ENCODE data around the gene RASGRF2.
"Not testable (repeated sequence)": the region's sequence is repeated elsewhere in the genome, so short reads cannot be mapped to it uniquely, and the experiment has no call there.

RASGRF2 gene

DNA sequence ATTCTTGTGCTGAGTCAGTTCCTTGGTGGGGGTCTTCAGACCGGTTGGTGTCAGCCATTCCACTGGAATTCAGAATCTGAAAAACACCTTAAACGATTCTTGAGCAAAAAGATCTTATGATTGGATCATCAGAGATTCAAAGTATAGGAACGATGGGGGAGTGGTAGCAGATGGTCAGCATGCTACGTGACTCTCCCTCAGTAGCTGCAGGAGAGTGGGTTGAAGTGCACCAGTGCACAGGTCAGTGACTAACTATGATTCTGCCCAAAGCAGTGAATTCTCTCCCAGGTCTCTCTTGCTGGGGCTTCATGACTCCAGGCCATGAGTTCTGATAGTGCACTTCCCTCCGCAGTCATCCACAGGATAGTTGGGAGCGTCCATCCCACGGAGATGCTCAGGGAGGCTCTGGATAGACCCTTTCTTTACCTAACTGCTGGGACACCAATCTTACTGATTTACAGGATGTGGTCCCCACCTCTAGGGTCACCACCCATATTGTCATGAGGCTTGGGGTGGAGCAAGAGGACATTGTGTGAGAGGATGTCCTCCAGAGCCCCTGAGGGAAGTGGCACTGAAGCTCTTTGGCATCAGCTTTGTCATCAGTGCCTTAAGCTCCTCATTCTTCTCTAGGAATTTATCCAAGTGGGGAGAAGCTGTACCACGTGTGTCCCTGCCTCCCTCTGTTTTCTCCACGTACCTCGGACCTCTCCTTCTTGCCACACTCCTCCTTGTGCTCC lies 62.0 kb downstream of the RASGRF2 start:
- DNase-seq (ENCODE audit: low spot score) = no peak

DNA sequence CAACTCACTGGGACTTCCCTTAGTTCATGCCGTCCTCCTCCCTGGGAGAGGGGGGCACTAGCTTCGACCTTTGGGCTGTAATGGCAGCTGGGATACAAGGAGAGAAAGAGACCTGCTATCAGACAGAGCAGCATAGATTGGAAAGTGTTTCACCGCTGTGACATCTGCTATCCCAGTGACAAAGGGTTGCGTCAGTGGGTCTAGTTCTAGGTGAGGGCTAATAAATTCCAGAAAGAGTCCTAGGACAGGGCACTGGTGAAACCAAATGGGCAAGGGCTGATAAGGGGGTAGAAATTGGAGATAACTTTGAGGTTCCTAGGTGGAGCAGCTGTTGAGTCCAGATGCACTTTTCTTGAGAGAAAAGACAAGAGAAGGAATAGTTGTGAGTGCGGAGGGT lies 62.5 kb downstream of the RASGRF2 start:
- DNase-seq (ENCODE audit: low spot score) = no peak

DNA sequence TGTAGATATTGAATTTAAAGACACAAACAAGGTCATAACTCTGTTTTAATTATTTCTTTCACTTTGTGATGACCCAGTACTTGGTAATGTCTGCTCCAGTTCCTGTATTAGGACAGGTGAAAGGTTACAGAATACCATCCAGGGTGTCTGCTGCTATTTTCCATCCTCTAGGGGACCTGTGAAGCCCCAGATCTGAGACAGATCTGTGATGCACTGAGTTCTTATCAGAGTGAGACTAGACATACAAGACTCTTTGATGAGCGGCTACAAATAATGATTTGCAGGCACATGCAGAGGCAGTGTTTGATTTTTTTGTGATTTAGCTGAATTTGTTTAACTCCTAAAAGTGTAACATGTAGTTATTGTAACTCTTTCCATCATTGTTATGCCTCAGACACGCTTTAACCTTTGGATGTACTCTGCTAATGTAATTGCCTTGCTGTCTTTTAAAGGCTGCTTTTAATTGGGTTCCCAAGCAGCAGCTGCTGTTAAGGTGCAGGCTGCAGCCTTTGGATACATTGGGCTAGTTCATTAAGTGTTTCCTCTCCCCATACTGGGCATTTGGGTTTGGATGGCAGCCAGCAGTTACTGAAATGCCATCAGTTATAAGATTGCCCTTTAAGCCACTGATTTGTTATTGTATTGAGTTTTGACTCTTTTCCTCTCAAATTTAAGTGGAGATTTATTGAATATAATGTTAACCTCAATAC lies 63.3 kb downstream of the RASGRF2 start:
- DNase-seq (ENCODE audit: low spot score) = no peak

DNA sequence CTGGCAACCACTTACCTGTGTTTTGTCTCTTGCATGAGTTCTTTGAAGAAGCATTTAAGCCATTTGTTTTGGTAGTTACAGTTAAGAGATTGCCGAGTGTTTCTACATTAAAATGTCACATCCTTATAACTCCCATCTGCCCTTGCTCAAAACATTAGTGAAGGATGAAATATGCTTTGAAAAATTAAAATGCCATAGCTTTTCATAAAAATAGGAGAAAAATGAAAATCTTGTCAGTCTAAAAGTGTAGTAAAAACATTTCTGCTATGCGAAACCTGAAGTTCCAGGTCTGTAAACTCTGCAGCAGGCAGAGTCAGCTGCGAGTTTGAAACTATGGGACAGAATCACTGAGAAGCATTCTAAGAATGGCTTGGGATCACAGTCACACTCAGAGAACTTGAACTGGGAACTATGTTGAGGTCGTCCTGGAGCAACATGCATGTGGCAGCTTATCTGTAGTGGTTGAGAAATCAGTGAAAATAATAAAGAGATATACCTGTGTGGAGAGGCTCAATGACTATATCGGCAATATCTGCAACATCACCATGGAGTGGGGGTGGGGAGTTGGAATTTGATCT lies 67.4 kb downstream of the RASGRF2 start:
- no peak for DNase-seq (ENCODE audit: low spot score)

DNA sequence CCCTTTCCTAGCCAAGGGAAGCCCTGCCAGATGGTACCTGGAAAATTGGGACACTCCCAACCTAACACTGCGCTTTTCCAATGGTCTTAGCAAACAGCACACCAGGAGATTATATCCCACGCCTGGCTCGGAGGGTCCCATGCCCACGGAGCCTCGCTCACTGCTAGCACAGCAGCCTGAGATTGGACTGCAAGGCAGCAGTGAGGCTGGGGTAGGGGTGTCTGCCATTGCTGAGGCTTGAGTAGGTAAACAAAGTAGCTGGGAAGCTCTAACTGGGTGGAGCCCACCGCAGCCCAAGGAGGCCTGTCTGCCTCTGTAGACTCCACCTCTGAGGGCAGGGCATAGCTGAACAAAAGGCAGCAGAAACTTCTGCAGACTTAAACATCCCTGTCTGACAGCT lies 68.7 kb downstream of the RASGRF2 start:
- not testable (repeated sequence) for DNase-seq (ENCODE audit: low spot score)

DNA sequence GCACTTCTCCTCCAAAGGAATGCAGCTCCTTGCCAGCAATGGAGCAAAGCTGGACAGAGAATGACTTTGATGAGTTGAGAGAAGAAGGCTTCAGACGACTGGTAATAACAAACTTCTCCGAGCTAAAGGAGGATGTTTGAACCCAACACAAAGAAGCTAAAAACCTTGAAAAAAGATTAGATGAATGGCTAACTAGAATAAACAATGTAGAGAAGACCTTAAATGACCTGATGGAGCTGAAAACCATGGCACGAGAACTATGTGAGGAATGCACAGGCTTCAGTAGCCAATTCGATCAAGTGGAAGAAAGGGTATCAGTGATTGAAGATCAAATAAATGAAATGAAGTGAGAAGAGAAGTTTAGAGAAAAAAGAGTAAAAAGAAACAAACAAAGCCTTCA lies 69.6 kb downstream of the RASGRF2 start:
- not testable (repeated sequence) for DNase-seq (ENCODE audit: low spot score)

DNA sequence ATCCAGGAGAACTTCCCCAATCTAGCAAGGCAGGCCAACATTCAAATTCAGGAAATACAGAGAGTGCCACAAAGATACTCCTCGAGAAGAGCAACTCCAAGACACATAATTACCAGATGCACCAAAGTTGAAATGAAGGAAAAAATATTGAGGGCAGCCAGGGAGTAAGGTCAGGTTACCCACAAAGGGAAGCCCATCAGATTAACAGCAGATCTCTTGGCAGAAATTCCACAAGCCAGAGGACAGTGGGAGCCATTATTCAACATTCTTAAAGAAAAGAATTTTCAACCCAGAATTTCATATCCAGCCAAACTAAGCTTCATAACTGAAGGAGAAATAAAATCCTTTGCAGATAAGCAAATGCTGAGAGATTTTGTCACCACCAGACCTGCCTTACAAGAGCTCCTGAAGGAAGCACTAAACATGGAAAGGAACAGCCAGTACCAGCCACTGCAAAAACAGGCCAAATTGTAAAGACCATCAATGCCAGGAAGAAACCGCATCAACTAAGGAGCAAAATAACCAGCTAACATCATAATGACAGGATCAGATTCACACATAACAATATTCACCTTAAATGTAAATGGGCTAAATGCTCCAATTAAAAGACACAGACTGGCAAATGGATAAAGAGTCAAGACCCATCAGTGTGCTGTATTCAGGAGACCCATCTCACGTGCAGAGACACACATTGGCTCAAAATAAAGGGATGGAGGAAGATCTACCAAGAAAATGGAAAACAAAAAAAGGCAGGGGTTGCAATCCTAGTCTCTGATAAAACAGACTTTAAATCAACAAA lies 70.3 kb downstream of the RASGRF2 start:
- not testable (repeated sequence) for DNase-seq (ENCODE audit: low spot score)

DNA sequence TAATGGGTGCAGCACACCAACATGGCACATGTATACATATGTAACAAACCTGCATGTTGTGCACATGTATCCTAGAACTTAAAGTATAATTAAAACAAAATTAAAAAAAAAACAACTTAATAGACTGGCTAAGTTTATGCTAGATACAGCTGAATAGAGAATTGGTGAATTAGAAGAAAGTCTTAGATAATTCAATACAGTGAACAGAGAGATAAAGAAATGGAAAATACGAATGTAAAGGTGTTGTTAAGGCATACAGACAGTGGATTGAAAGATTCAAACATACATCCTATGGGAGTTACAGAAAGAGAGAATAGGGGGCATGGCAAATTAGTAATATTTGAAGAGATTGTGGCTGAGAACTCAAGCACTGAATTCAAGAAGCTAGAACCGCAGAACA lies 75.4 kb downstream of the RASGRF2 start:
- no peak for DNase-seq (ENCODE audit: low spot score)

DNA sequence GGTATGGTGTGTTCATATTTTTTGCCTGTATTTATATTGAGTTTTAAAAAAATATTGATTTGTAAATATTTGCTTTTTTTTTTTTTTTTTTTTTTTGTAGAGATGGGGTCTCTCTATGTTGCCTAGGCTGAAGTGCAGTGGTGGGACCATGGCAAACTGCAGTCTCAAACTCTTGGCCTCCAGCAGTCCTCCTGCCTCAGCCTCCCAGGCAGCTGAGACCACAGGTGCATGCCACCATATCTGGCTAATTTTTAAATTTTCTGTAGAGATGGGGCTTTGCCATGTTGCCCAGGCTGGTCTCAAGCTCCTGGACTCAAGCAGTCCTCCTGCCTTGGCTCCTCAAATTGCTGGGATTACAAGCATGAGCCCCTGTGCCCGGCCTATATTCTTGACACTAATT lies 78.3 kb downstream of the RASGRF2 start:
- DNase-seq (ENCODE audit: low spot score) = no peak

DNA sequence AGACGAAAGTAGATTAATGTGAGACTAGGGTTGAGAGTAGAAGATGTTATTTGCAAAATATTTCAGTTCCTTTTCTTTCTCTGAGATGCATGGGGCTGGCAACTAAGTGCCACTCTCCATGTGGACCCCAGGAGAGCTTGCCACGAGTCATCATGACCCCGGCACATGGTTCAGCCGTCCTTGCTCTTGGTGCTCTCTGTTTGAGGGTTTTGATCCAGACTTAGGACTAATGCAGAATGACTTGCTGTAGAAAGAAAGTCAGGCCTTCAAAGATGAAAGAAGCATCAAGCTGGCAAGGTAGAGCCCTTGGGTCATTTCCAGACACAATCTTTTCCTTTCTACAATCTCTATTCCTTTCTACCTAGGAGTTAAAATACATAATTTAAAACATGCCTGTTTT lies 84.7 kb downstream of the RASGRF2 start:
- DNase-seq (ENCODE audit: low spot score) = no peak

DNA sequence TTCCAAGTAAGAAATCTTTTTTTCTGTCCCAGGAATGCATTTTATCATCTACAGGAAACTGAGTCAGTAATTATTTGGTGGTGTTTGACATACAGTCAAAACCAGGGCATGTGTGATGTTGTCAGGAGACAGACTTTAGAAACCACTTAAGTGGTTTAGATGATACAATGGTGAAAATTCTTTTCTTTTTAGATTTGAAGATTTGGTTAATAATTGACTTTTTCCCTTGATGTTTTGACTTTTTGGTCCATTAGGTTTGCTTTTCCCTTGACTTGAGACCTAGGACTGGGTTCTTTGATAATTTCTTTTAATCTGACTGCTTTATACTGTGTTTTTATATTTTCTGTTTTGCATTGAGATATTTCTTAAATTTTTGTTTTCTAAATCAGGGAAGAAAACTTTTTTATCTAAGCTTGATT lies 85.2 kb downstream of the RASGRF2 start:
- DNase-seq (ENCODE audit: low spot score) = no peak

DNA sequence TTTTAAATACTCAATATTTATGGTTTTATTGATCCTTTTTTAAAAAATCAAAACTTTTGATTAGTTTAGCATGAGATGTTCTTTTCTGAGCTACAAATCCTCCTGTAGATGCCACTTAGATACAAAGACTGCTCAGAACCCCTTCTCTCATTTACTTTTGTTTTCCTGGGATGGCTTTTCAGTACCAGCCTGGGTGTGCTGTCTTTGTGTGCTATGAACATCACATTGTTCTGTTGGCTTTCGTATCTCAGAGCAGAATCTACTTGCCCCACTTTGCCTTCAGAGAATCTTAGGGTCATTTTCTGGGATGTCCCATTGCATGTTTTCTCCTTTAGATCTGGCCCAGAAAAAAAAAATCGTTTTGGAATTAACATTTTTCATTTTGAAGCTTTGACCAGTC lies 85.9 kb downstream of the RASGRF2 start:
- no peak for DNase-seq (ENCODE audit: low spot score)

DNA sequence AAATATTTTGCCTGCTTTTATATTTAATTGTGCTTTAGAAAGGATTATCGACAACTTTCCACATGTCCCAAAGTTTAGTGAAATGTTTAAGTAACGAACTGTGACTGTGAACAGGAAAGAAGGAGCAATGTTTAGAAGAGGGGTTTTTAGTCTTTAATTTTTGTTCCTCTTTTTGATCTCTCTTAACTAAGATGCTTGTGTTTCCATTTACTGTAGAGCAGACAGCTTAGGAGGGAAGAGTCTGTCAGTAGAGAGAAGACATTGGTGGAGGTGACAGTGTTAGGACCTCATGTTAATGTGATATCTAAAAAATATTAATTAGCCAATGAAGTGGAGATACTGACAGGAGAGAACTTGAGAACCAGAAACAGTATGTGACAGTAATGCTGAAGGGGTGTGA lies 92.2 kb downstream of the RASGRF2 start:
- DNase-seq (ENCODE audit: low spot score) = no peak

DNA sequence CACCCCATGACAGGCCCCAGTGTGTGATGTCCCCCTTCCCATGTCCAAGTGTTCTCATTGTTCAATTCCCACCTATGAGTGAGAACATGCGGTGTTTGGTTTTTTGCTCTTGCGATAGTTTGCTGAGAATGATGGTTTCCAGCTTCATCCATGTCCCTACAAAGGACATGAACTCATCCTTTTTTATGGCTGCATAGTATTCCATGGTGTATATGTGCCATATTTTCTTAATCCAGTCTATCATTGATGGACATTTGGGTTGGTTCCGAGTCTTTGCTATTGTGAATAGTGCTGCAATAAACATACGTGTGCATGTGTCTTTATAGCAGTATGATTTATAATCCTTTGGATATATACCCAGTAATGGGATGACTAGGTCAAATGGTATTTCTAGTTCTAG lies 93.1 kb downstream of the RASGRF2 start:
- not testable (repeated sequence) for DNase-seq (ENCODE audit: low spot score)

DNA sequence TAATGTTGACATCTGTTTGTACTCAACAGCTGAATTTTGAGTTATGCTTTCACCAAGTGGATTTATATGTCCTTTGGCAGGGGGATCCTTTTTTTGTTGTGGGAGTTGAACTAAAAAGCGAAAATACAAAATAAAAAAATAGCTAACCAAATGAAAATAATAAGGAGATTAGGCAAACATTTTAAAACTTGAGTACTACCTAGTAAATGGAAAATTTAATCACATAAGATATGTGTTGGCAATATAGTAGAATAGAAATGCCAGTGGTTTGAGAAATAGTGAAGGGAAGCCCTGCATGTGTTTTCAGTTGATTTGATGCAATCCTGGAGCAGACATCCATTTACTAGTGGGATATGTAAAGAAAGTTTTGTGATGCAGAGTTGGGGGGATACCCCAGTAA lies 98.0 kb downstream of the RASGRF2 start:
- DNase-seq (ENCODE audit: low spot score) = no peak

DNA sequence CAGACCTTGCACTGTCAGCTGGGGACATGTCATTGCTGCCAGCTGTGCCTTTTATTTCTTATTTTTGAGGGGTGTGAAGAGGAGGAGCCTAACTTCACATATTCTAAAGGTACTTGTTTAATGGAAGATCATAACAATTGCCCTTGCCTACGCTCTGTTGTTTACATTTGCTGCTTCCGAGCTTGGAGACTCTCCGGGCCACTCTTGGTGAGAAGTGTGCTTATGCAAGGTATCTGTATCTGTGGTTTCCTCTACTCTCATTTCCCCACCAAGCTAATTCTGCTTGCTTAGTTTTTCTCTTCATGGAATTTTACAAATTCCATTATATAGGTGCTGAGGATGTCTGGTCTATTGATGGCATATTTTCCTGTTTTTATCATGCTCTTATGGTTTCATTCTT lies 105.3 kb downstream of the RASGRF2 start:
- no peak for DNase-seq (ENCODE audit: low spot score)

DNA sequence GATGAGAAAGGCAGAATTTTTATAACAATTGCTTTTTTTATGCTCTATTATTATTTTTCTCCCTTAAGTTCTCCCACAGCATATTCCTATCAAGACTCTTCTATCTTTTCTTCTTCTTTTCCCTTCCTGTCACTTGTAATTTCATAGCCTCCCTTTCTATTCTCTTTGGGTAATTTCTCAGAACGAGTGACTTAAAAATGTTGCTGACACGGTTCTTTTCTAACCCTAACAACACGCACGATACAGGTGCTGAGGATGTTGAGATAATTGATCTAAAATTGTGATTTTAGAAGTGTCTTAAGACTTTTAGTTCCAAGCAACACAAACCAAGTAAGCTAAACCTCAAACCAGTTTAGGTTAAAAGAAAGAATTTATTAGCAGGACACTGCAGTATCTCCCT lies 105.9 kb downstream of the RASGRF2 start:
- no peak for DNase-seq (ENCODE audit: low spot score)

DNA sequence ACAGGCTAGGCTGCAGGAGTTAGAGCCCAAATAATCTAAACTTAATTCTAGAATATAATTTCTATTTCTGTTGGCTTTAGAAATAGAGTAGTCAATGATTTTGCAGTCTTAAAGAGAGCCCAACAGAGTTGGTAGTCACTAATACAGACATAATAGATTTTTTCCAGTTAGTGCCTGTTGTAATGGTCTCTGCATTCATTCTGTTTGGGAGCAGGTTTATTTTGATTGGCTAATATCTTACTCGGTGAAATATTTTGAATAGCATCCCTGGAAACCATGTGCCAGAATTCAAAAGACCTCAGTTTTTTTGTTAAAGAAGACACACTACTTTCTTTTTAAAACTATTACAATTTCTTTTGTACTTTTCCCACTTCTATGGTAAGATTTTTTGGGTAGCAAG lies 107.2 kb downstream of the RASGRF2 start:
- no peak for DNase-seq (ENCODE audit: low spot score)

DNA sequence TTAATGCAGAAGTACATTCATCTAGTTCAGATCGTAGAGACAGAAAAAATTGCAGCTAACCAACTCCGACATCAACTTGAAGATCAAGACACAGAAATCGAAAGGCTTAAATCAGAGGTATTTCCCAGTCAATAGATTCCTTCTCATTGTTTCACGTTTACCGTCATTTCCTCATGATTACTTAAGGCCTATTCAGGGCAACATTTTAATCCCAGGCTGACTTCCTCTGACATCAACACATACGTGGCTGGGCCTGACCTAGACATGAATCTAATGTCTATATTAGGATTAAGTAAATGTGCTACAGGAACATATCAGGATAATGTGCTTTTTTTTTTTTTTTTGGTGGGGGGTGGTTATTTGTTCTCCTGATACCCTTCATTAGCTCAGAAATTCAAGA lies 107.9 kb downstream of the RASGRF2 start:
- DNase-seq (ENCODE audit: low spot score) = no peak

DNA sequence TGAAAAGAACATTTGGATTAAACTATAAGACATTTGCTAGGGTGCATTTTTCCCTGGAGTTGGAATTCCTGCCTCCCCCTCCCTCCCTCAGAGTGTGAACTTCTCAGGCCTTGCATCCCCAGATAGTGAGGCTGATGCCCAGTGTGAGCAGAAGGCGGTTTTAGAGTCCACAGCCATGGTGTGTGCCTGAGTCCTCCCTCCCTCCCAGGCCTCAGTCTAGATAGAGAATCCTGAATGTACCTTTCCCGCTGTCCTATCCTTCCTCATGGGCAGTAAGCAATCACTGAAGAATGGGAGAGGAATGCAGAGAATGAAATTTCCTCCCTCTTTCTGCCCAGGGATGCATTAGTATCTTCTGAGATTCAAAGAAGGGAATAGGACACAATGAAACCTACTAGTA lies 108.5 kb downstream of the RASGRF2 start:
- DNase-seq (ENCODE audit: low spot score) = no peak

DNA sequence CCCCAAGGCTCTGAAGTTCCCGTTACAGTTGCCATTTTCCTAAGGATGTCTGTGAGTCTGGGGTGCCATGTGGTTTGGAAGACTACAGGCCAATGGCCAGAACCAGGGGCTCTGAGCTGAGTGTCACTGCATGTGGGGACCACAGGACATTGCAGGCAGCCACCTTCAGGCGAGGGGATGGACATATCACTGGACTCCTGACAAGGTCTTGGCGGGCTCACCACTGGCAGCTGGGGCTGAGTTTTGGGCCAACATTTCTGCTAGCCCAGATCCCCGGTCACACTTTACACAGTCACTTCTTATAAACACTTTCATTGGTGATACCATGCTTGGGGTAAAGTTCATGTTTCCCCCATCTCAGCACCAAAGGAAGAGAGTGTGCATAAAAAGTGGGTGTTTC lies 109.8 kb downstream of the RASGRF2 start:
- DNase-seq (ENCODE audit: low spot score) = no peak

DNA sequence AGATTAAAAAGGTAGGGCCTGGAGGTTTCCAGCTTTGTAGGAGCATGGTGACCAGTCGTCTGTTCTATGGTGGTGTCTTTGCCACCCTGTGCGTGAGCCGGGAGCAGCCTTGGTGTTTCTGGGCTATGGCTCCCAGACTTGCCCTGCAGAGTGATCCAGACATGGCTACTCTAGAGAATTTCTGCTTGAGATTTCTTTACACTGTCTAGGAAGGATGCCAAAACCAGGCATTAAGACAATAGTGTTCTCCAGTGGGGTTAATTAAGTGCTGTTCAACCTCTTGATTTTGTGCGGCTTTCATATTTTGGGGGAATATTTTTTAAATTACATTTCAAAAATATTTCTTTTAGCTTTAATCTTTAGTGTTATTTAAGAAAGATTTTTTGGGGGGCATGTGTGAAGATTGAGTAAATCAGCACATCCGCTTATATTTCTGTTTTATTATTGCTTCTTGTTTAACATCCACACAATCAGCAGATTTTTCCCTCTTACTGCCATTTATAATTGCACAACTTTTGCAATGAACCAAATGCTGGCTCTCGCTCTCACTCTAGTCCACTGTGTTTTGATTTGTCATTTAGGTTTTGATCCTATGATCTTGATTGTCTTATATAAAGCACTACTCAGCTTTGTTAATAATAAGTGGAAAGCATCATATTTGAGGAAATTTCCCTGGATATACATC lies 110.5 kb downstream of the RASGRF2 start:
- DNase-seq (ENCODE audit: low spot score) = no peak
